A673 (cell line): ENCODE results near the gene GRIK2. TPM values are rescaled to one million over a fixed set of nuclear protein-coding genes. Genes with fewer than 3 reads are reported as not detected.

Experiments used
- BruUV-seq: library from RNA; stranded (reverse); fragments of 400-500 nt; replicated peaks from 2 replicates; lab custom pipeline; 2021; lab: Mats Ljungman, UMichigan
- CTCF ChIA-PET: fragments of 300-600 bp; sonication (Branson Sonifier 250); formaldehyde crosslinking; loops from one replicate; lab custom pipeline; 2022; ENCODE audit warnings: antibody characterized with exemption; lab: Charles Lee
- POLR2A ChIA-PET: fragments of 300-600 bp; sonication (Branson Sonifier 250); formaldehyde crosslinking; loops from one replicate; lab custom pipeline; 2022; ENCODE audit warnings: antibody characterized with exemption; ENCODE audit not compliant: low non-redundant PET; lab: Charles Lee
- DNase-seq: peaks from one replicate; pipeline ENCODE4 v3.0.0-alpha.2; 2015; ENCODE audit warnings: low spot score
- H3K27ac ChIP-seq: fragments of 200-600 bp; sonication (generic); 2 replicates; pipeline ENCODE4 v1.5.1; 2016; ENCODE audit warnings: mixed run types, low read depth, mild to moderate bottlenecking, mixed read lengths, antibody characterized with exemption, low read length; ENCODE audit not compliant: poor library complexity, severe bottlenecking
- H3K27me3 ChIP-seq: fragments of 200-600 bp; sonication (generic); replicated peaks from 2 replicates; pipeline ENCODE4 v1.6.1; 2017; ENCODE audit warnings: mixed run types, low read depth, mild to moderate bottlenecking, mixed read lengths, antibody characterized with exemption, low read length; ENCODE audit not compliant: insufficient read depth, poor library complexity
- H3K36me3 ChIP-seq: fragments of 200-600 bp; sonication (generic); 2 replicates; pipeline ENCODE4 v1.6.1; 2016; ENCODE audit warnings: mixed run types, mild to moderate bottlenecking, mixed read lengths, antibody characterized with exemption, low read length; ENCODE audit not compliant: insufficient read depth, poor library complexity, severe bottlenecking
- H3K4me1 ChIP-seq: fragments of 200-600 bp; sonication (generic); 2 replicates; pipeline ENCODE4 v1.6.1; 2017; ENCODE audit warnings: mixed run types, mild to moderate bottlenecking, mixed read lengths, antibody characterized with exemption, low read length; ENCODE audit not compliant: insufficient read depth, poor library complexity, severe bottlenecking
- H3K4me3 ChIP-seq: fragments of 200-600 bp; sonication (generic); 2 replicates; pipeline ENCODE4 v1.5.1; 2016; ENCODE audit warnings: low read depth, mixed run types, mild to moderate bottlenecking, mixed read lengths, low read length; ENCODE audit not compliant: poor library complexity, severe bottlenecking
- H3K9me3 ChIP-seq: fragments of 200-600 bp; sonication (generic); 2 replicates; pipeline ENCODE4 v1.6.1; 2016; ENCODE audit warnings: mixed run types, low read depth, mild to moderate bottlenecking, mixed read lengths, antibody characterized with exemption, low read length; ENCODE audit not compliant: poor library complexity, severe bottlenecking
- EZH2 ChIP-seq: fragments of 200-600 bp; sonication (generic); IDR thresholded peaks from 2 replicates; pipeline ENCODE4 v1.6.1; 2017; ENCODE audit warnings: borderline replicate concordance, low read depth, mild to moderate bottlenecking, mixed read lengths, antibody characterized with exemption, low read length; ENCODE audit not compliant: poor library complexity, severe bottlenecking
- intact Hi-C: fragments of 100-400 bp; cut with micrococcal nuclease; formaldehyde crosslinking; loops from one replicate; pipeline ENCODE4 v1.10.0; 2022; ENCODE audit not compliant: unreplicated experiment
- total RNA-seq: library from RNA; stranded (reverse); gene quantifications from 2 replicates; pipeline ENCODE4 v1.2.3, GENCODE V29; 2021
- TF ChIP-seq, protein P1 (sequence below): fragments of 300-800, 200-600 bp; sonication (generic); conservative IDR thresholded peaks from 2 replicates; pipeline ENCODE4 v1.5.1; 2017; ENCODE audit warnings: low read depth, mild to moderate bottlenecking, antibody characterized with exemption, low read length, moderate library complexity, mixed read lengths

The GRIK2 gene
- total RNA-seq, 1 experiment from 2014 or later = 62.1 TPM

- no peak overlapping the region for H3K27ac ChIP-seq
- no peaks in the 10 kb centered on the region for H3K4me1 ChIP-seq
- peak; percentile 48 for DNase-seq
- ChIA-PET POLR2A (no interaction called here), CTCF (no interaction called here)
- no peak overlapping the region for H3K4me3 ChIP-seq
- no TSS peak for BruUV-seq
- TF ChIP-seq, protein P1, sequence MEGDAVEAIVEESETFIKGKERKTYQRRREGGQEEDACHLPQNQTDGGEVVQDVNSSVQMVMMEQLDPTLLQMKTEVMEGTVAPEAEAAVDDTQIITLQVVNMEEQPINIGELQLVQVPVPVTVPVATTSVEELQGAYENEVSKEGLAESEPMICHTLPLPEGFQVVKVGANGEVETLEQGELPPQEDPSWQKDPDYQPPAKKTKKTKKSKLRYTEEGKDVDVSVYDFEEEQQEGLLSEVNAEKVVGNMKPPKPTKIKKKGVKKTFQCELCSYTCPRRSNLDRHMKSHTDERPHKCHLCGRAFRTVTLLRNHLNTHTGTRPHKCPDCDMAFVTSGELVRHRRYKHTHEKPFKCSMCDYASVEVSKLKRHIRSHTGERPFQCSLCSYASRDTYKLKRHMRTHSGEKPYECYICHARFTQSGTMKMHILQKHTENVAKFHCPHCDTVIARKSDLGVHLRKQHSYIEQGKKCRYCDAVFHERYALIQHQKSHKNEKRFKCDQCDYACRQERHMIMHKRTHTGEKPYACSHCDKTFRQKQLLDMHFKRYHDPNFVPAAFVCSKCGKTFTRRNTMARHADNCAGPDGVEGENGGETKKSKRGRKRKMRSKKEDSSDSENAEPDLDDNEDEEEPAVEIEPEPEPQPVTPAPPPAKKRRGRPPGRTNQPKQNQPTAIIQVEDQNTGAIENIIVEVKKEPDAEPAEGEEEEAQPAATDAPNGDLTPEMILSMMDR = peak; percentile 65
- no peak for TF ChIP-seq EZH2
- H3K9me3 ChIP-seq = no peaks in the 10 kb centered on the region
- H3K36me3 ChIP-seq = no peaks in the 10 kb centered on the region
- no peaks in the 10 kb centered on the region for H3K27me3 ChIP-seq
- intact Hi-C loops = loop anchor here (10.0 kb wide), 2 partner anchors 500 to 1010 kb away; no protein-coding TSS in a partner anchor
Observed at GRCh38 chr6:102114402-102114801, 720.9 kb downstream of the GRIK2 start.

GRCh38 chr6:102115911-102116310 is 722.4 kb downstream of the GRIK2 start:
- TF ChIP-seq EZH2 = no peak
- TF ChIP-seq, protein P1 = no peak
- no TSS peak for BruUV-seq
- H3K4me3 ChIP-seq = no peak overlapping the region
- no peaks in the 10 kb centered on the region for H3K9me3 ChIP-seq
- H3K4me1 ChIP-seq = no peaks in the 10 kb centered on the region
- intact Hi-C loops = loop anchor here (10.0 kb wide), 2 partner anchors 499 to 1009 kb away; no protein-coding TSS in a partner anchor
- no peaks in the 10 kb centered on the region for H3K36me3 ChIP-seq
- no peak overlapping the region for H3K27ac ChIP-seq
- no peaks in the 10 kb centered on the region for H3K27me3 ChIP-seq
- ChIA-PET CTCF (no interaction called here), POLR2A (no interaction called here)
- DNase-seq = no peak

GRCh38 chr6:102118034-102118433 is 724.5 kb downstream of the GRIK2 start:
- intact Hi-C loops = loop anchor here (10.0 kb wide), 2 partner anchors 497 to 1007 kb away; no protein-coding TSS in a partner anchor
- ChIA-PET POLR2A (no interaction called here), CTCF (no interaction called here)
- Histone ChIP-seq H3K4me1 (no peaks in the 10 kb centered on the region), H3K36me3 (no peaks in the 10 kb centered on the region), H3K9me3 (no peaks in the 10 kb centered on the region), H3K4me3 (no peak overlapping the region), H3K27me3 (no peaks in the 10 kb centered on the region), H3K27ac (no peak overlapping the region)
- no peak for TF ChIP-seq EZH2
- TF ChIP-seq, protein P1 = no peak
- DNase-seq = no peak
- BruUV-seq = no TSS peak
